NB4 (cell line): ENCODE data around the gene PPM1B.

ENCODE experiments used
- CTCF ChIP-seq: IDR thresholded peaks from one replicate; pipeline ENCODE4 v1.5.1; 2012; ENCODE audit warnings: low read depth, low read length
- MYC ChIP-seq: IDR thresholded peaks from 2 replicates; pipeline ENCODE4 v1.6.1; 2011; ENCODE audit warnings: low read depth, low read length

DNA sequence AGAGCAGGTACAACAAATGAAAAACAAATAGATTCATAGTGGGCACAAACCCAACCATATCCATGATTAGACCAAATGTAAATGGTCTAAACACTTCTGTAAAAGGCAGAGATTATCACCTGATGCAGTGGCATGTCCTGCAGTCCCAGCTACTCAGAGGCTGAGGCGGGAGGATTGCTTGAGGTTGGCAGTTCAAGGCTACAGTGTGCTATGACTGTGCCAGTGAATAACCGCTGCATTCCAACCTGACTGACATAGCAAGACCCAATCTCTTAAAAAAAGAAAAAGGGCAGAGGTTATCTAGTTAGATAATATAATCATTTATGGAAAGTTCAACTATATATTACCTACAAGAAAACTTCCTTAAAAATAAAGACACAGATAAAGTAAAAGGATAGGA is 85.3 kb downstream of the PPM1B start:
- no peak for TF ChIP-seq CTCF
- TF ChIP-seq MYC, result no peak
